ENCODE results near the gene STAT5B. TPM values are rescaled to one million over a fixed set of nuclear protein-coding genes. Genes with fewer than 3 reads are reported as not detected.

STAT5B gene
- total RNA-seq, 1 experiment from 2014 or later, result 7.1 TPM

DNA sequence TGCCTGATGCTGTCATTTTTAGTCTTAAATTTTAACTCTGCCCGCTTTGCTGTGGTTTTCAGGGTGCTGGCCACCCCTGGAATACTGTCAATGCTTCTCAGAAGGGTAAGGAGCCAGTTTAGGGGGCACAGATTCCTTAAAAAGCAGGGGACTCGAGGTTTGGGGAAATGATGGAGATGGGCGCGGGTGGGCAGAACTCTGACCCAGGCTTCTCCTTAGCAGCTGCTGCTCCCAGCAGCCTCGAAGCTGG, 35.8 kb upstream of the STAT5B start:
- intact Hi-C loops (cut with micrococcal nuclease), result no loop called here
- H3K4me2 ChIP-seq (ENCODE audit: low read length), result no peak overlapping the region

More for the DNA sequence above, 35.8 kb upstream of the STAT5B start:
- DNase-seq (ENCODE audit: low read depth, low spot score) (no peak), ATAC-seq (no peak)
- BruUV-seq (replicated peaks), result no TSS peak
- Histone ChIP-seq H4K20me1 (ENCODE audit: insufficient read depth) (no peaks in the 10 kb centered on the region), H3K79me2 (ENCODE audit: insufficient read depth, low read length) (no peaks in the 10 kb centered on the region), H3K4me1 (ENCODE audit: control insufficient read depth in 1 of 2, insufficient read depth in 2 of 2, low read length in 2 of 2) (no peaks in the 10 kb centered on the region), H3K9ac (ENCODE audit: low read length) (no peak overlapping the region), H2AFZ (ENCODE audit: low read depth, low read length, poor library complexity, severe bottlenecking) (no peak overlapping the region), H3K9me3 (ENCODE audit: control insufficient read depth in 1 of 2, insufficient read depth in 1 of 2, low read depth in 1 of 2, low read length in 2 of 2) (no peaks in the 10 kb centered on the region), H3K9me2 (ENCODE audit: insufficient read depth) (no peaks in the 10 kb centered on the region), H3K27ac (ENCODE audit: low read depth, low read length) (no peak overlapping the region), H3K4me3 (replicated peaks in 1 of 2; ENCODE audit: low read depth in 1 of 2, low read length in 2 of 2) (no peak overlapping the region), H3K27me3 (ENCODE audit: insufficient read depth, low read length) (no peaks in the 10 kb centered on the region), H3K36me3 (ENCODE audit: control insufficient read depth in 1 of 2, insufficient read depth in 2 of 2, low read length in 2 of 2) (peaks cover 0 to 8% of the 10 kb centered on the region in 2 experiments; a peak in 1 of 4 replicates)
- TF ChIP-seq, protein P1, sequence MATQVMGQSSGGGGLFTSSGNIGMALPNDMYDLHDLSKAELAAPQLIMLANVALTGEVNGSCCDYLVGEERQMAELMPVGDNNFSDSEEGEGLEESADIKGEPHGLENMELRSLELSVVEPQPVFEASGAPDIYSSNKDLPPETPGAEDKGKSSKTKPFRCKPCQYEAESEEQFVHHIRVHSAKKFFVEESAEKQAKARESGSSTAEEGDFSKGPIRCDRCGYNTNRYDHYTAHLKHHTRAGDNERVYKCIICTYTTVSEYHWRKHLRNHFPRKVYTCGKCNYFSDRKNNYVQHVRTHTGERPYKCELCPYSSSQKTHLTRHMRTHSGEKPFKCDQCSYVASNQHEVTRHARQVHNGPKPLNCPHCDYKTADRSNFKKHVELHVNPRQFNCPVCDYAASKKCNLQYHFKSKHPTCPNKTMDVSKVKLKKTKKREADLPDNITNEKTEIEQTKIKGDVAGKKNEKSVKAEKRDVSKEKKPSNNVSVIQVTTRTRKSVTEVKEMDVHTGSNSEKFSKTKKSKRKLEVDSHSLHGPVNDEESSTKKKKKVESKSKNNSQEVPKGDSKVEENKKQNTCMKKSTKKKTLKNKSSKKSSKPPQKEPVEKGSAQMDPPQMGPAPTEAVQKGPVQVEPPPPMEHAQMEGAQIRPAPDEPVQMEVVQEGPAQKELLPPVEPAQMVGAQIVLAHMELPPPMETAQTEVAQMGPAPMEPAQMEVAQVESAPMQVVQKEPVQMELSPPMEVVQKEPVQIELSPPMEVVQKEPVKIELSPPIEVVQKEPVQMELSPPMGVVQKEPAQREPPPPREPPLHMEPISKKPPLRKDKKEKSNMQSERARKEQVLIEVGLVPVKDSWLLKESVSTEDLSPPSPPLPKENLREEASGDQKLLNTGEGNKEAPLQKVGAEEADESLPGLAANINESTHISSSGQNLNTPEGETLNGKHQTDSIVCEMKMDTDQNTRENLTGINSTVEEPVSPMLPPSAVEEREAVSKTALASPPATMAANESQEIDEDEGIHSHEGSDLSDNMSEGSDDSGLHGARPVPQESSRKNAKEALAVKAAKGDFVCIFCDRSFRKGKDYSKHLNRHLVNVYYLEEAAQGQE (IDR thresholded peaks at IDR 0.05; ENCODE audit: low read depth), result no peak
- no peak for TF ChIP-seq RAD21 (IDR thresholded peaks at IDR 0.05; ENCODE audit: low read depth)
- TF ChIP-seq ZFX (IDR thresholded peaks at IDR 0.05), result no peak
- TF ChIP-seq EZH2 (IDR thresholded peaks at IDR 0.05), result no peak
- TF ChIP-seq SRF (IDR thresholded peaks at IDR 0.05; ENCODE audit: low read depth), result no peak
- TF ChIP-seq SIN3A (IDR thresholded peaks at IDR 0.05; ENCODE audit: low read depth), result no peak
- no peak for TF ChIP-seq ZNF274 (IDR thresholded peaks at IDR 0.05; ENCODE audit: low read depth, low read length)
- TF ChIP-seq ELF1 (IDR thresholded peaks at IDR 0.05; ENCODE audit: borderline replicate concordance, low read depth), result no peak
- TF ChIP-seq, protein P2, sequence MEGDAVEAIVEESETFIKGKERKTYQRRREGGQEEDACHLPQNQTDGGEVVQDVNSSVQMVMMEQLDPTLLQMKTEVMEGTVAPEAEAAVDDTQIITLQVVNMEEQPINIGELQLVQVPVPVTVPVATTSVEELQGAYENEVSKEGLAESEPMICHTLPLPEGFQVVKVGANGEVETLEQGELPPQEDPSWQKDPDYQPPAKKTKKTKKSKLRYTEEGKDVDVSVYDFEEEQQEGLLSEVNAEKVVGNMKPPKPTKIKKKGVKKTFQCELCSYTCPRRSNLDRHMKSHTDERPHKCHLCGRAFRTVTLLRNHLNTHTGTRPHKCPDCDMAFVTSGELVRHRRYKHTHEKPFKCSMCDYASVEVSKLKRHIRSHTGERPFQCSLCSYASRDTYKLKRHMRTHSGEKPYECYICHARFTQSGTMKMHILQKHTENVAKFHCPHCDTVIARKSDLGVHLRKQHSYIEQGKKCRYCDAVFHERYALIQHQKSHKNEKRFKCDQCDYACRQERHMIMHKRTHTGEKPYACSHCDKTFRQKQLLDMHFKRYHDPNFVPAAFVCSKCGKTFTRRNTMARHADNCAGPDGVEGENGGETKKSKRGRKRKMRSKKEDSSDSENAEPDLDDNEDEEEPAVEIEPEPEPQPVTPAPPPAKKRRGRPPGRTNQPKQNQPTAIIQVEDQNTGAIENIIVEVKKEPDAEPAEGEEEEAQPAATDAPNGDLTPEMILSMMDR (IDR thresholded peaks at IDR 0.05 in 2 of 3, conservative IDR thresholded peaks at IDR 0.05 in 1 of 3; ENCODE audit: borderline replicate concordance in 1 of 3, insufficient read depth in 1 of 3, low read depth in 2 of 3, low read length in 2 of 3), result no peak
- no peak for TF ChIP-seq FOSL1 (IDR thresholded peaks at IDR 0.05; ENCODE audit: low read depth)
- TF ChIP-seq JUND (IDR thresholded peaks at IDR 0.05), result no peak
- TF ChIP-seq YY1 (IDR thresholded peaks at IDR 0.05; ENCODE audit: extremely low read depth, insufficient replicate concordance, low read depth, low read length), result no peak
- TF ChIP-seq CBX3 (IDR thresholded peaks at IDR 0.05; ENCODE audit: low read depth), result no peak
- TF ChIP-seq, protein P3, sequence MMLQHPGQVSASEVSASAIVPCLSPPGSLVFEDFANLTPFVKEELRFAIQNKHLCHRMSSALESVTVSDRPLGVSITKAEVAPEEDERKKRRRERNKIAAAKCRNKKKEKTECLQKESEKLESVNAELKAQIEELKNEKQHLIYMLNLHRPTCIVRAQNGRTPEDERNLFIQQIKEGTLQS (IDR thresholded peaks at IDR 0.05), result no peak
- TF ChIP-seq SP1 (IDR thresholded peaks at IDR 0.05; ENCODE audit: low read depth), result no peak
- no peak for TF ChIP-seq TCF7L2 (IDR thresholded peaks at IDR 0.05; ENCODE audit: borderline replicate concordance, extremely low read depth, insufficient read depth, insufficient read length)
- ChIA-PET RAD21 (ENCODE audit: low non-redundant PET in 1 of 2, low total read pairs in 2 of 2, uncharacterized antibody in 2 of 2, unreplicated experiment in 2 of 2) (no interaction called here), CTCF (interaction anchor here (0.9 kb wide), 1 partner anchor 206 kb away, joined by 5 read pairs; no protein-coding TSS in a partner anchor), POLR2A (no interaction called here)

All from HCT116 (cell line).